ENCODE measurements around the gene TRIM50.
"Not testable (repeated sequence)": the region's sequence is repeated elsewhere in the genome, so short reads cannot be mapped to it uniquely, and the experiment has no call there.

The TRIM50 gene

DNA sequence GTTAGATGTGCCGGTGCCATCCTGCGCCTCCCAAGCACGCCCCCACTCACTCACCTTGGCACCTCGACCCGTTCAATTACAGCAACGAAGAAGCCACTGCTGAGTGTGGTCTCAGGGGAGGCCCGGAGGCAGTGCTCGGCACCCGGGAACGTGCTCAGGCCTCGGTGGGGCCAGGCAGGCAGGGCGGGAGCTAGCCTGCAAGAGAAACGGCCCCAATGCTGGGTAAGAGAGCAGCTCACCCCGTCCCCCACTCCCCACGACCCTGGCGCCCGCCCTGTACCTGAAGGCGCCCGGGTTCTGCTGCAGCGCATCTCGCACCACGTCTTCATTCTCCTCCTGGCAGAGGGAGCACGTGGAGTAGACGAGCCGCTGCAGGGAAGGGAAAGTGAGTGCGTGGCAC, 24.3 kb downstream of the TRIM50 start:
- no peak overlapping the region for H2AFZ ChIP-seq (ENCODE audit: low read depth, low read length, severe bottlenecking)
- no peaks in the 10 kb centered on the region for H3K9me2 ChIP-seq (replicated peaks; ENCODE audit: insufficient read depth, low read length)
- TF ChIP-seq, protein P1, sequence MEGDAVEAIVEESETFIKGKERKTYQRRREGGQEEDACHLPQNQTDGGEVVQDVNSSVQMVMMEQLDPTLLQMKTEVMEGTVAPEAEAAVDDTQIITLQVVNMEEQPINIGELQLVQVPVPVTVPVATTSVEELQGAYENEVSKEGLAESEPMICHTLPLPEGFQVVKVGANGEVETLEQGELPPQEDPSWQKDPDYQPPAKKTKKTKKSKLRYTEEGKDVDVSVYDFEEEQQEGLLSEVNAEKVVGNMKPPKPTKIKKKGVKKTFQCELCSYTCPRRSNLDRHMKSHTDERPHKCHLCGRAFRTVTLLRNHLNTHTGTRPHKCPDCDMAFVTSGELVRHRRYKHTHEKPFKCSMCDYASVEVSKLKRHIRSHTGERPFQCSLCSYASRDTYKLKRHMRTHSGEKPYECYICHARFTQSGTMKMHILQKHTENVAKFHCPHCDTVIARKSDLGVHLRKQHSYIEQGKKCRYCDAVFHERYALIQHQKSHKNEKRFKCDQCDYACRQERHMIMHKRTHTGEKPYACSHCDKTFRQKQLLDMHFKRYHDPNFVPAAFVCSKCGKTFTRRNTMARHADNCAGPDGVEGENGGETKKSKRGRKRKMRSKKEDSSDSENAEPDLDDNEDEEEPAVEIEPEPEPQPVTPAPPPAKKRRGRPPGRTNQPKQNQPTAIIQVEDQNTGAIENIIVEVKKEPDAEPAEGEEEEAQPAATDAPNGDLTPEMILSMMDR (IDR thresholded peaks at IDR 0.05; ENCODE audit: insufficient read depth, low read length, poor library complexity, severe bottlenecking), result no peak
- TF ChIP-seq EZH2phosphoT487 (conservative IDR thresholded peaks at IDR 0.05; ENCODE audit: low read length), result no peak
- no peaks in the 10 kb centered on the region for H3K27me3 ChIP-seq (ENCODE audit: low read length)
- no peak overlapping the region for H3K27ac ChIP-seq (ENCODE audit: low read depth, low read length)
- no peaks in the 10 kb centered on the region for H4K20me1 ChIP-seq (ENCODE audit: low read depth, low read length)
- no peak overlapping the region for H3K4me2 ChIP-seq (ENCODE audit: low read depth, low read length, poor library complexity, severe bottlenecking)
- no peaks in the 10 kb centered on the region for H3F3A ChIP-seq (ENCODE audit: insufficient read depth)
- H3K9me3 ChIP-seq (ENCODE audit: insufficient read depth, low read length), result no peaks in the 10 kb centered on the region
- peaks cover 23% of the 10 kb centered on the region for H3K79me2 ChIP-seq (ENCODE audit: insufficient read depth, low read length)
- no peak overlapping the region for H3K4me3 ChIP-seq (ENCODE audit: insufficient read depth, low read length, poor library complexity, severe bottlenecking)
- no peaks in the 10 kb centered on the region for H3K36me3 ChIP-seq (ENCODE audit: low read length)
- H3K9ac ChIP-seq (ENCODE audit: low read length), result no peak overlapping the region

DNA sequence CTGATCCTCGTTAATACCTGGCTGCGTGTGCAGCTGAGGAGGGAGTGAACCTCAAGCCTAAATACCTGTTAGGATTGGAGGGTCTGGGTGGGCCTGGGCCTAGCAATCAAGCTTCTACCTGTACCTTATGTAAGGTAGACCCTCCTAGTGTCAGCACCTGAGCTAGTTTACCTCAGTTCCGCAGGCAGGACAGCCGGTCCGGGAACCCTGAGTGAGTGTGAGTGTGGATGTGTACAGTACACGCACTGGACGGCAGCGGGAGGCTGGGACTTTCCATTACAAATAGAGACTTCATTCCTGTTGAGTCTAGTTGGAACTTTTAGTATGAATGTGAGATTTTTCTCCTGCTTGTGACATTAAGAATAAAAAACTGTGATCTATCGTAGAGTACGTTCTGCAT, 25.0 kb downstream of the TRIM50 start:
- not testable (repeated sequence) for H3K9me2 ChIP-seq (replicated peaks; ENCODE audit: insufficient read depth, low read length); H3K4me3 ChIP-seq (ENCODE audit: insufficient read depth, low read length, poor library complexity, severe bottlenecking); H3K9me3 ChIP-seq (ENCODE audit: insufficient read depth, low read length); H4K20me1 ChIP-seq (ENCODE audit: low read depth, low read length); H2AFZ ChIP-seq (ENCODE audit: low read depth, low read length, severe bottlenecking); H3K27ac ChIP-seq (ENCODE audit: low read depth, low read length); H3K4me2 ChIP-seq (ENCODE audit: low read depth, low read length, poor library complexity, severe bottlenecking); H3K9ac ChIP-seq (ENCODE audit: low read length); H3F3A ChIP-seq (ENCODE audit: insufficient read depth); H3K36me3 ChIP-seq (ENCODE audit: low read length); H3K27me3 ChIP-seq (ENCODE audit: low read length)
- H3K79me2 ChIP-seq (ENCODE audit: insufficient read depth, low read length), result peaks cover 16% of the 10 kb centered on the region

DNA sequence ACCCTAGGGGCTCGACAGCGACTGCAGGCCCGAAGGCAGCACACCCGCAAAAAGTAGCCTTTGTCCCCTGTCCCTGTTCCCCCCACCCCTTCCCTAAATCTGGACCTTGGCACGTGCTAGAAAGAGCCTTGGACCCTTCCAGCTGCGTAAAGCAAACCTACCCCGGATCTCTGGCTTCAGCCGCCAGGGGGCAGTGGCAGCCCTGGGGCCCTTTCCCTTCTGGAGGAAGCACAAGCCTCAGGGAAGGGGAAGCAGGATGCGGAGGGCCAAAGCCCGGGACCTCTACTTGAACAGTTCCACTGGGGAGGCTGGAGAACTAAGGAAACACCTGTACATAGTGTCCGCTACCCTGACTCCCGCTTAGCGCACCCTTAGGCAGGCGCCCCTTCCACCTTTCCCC, 26.8 kb downstream of the TRIM50 start:
- not testable (repeated sequence) for H3K4me3 ChIP-seq (ENCODE audit: insufficient read depth, low read length, poor library complexity, severe bottlenecking); H3K27ac ChIP-seq (ENCODE audit: low read depth, low read length); H3K79me2 ChIP-seq (ENCODE audit: insufficient read depth, low read length)

DNA sequence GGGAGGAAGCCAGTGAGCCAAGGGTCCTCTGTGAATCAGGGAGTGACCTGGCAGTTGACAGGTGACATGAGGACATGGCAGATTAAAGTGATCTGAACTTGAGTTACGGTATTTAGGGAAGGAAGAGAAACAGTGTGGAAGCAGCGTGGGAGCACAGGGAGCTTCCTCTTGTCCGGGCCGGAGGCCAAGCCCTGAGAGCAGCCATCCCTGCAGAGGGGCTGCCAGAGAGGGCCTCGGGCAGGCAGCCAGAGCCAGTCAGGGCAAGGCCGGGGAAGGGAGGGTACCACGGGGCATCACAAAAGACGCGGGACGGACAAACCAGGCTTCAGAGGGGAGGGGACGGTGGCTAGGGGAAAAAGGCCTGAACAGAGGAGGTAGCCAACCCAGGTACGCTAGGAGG, 28.1 kb downstream of the TRIM50 start:
- not testable (repeated sequence) for H3K4me3 ChIP-seq (ENCODE audit: insufficient read depth, low read length, poor library complexity, severe bottlenecking); H3K4me2 ChIP-seq (ENCODE audit: low read depth, low read length, poor library complexity, severe bottlenecking)

More for the DNA sequence above, 26.8 kb downstream of the TRIM50 start:
- not testable (repeated sequence) for H3K27me3 ChIP-seq (ENCODE audit: low read length); H2AFZ ChIP-seq (ENCODE audit: low read depth, low read length, severe bottlenecking); H3K9me3 ChIP-seq (ENCODE audit: insufficient read depth, low read length); H3K9me2 ChIP-seq (replicated peaks; ENCODE audit: insufficient read depth, low read length); H3F3A ChIP-seq (ENCODE audit: insufficient read depth); H4K20me1 ChIP-seq (ENCODE audit: low read depth, low read length); H3K4me2 ChIP-seq (ENCODE audit: low read depth, low read length, poor library complexity, severe bottlenecking); H3K9ac ChIP-seq (ENCODE audit: low read length); H3K36me3 ChIP-seq (ENCODE audit: low read length)

DNA sequence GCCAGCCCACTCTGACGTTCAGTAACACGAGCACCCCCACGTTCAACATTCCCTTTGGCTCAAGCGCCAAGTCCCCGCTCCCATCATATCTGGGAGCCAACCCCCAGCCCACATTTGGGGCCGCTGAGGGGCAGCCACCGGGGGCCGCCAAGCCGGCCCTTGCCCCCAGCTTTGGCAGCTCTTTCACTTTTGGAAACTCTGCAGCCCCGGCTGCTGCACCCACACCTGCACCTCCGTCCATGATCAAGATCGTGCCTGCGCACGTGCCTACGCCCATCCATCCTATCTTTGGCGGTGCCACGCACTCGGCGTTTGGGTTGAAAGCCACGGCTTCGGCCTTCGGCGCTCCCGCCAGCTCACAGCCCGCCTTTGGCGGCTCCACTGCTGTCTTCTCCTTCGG, 30.2 kb downstream of the TRIM50 start:
- H3K79me2 ChIP-seq (ENCODE audit: insufficient read depth, low read length); H3K9ac ChIP-seq (ENCODE audit: low read length); H3K27me3 ChIP-seq (ENCODE audit: low read length); H3K4me2 ChIP-seq (ENCODE audit: low read depth, low read length, poor library complexity, severe bottlenecking); H3K27ac ChIP-seq (ENCODE audit: low read depth, low read length); H3K36me3 ChIP-seq (ENCODE audit: low read length); H2AFZ ChIP-seq (ENCODE audit: low read depth, low read length, severe bottlenecking); H3K9me2 ChIP-seq (replicated peaks; ENCODE audit: insufficient read depth, low read length); H3K4me3 ChIP-seq (ENCODE audit: insufficient read depth, low read length, poor library complexity, severe bottlenecking); H3F3A ChIP-seq (ENCODE audit: insufficient read depth); H4K20me1 ChIP-seq (ENCODE audit: low read depth, low read length); H3K9me3 ChIP-seq (ENCODE audit: insufficient read depth, low read length): not testable (repeated sequence)

More for the DNA sequence above, 28.1 kb downstream of the TRIM50 start:
- H2AFZ ChIP-seq (ENCODE audit: low read depth, low read length, severe bottlenecking); H3K79me2 ChIP-seq (ENCODE audit: insufficient read depth, low read length); H3K9me2 ChIP-seq (replicated peaks; ENCODE audit: insufficient read depth, low read length); H3K27ac ChIP-seq (ENCODE audit: low read depth, low read length); H3K9me3 ChIP-seq (ENCODE audit: insufficient read depth, low read length); H3F3A ChIP-seq (ENCODE audit: insufficient read depth); H3K36me3 ChIP-seq (ENCODE audit: low read length); H3K9ac ChIP-seq (ENCODE audit: low read length); H3K27me3 ChIP-seq (ENCODE audit: low read length); H4K20me1 ChIP-seq (ENCODE audit: low read depth, low read length): not testable (repeated sequence)

DNA sequence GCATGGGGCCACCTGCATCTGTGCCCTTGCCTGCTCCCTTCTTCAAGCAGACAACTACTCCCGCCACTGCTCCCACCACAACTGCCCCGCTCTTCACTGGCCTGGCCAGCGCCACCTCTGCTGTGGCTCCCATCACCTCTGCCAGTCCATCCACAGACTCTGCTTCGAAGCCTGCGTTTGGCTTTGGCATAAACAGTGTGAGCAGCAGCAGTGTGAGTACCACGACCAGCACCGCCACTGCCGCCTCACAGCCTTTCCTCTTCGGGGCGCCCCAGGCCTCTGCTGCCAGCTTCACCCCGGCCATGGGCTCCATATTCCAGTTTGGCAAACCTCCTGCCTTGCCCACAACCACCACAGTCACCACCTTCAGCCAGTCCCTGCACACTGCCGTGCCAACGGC, 30.6 kb downstream of the TRIM50 start:
- not testable (repeated sequence) for H3K9ac ChIP-seq (ENCODE audit: low read length); H2AFZ ChIP-seq (ENCODE audit: low read depth, low read length, severe bottlenecking); H4K20me1 ChIP-seq (ENCODE audit: low read depth, low read length); H3F3A ChIP-seq (ENCODE audit: insufficient read depth); H3K4me3 ChIP-seq (ENCODE audit: insufficient read depth, low read length, poor library complexity, severe bottlenecking); H3K27ac ChIP-seq (ENCODE audit: low read depth, low read length); H3K9me2 ChIP-seq (replicated peaks; ENCODE audit: insufficient read depth, low read length); H3K27me3 ChIP-seq (ENCODE audit: low read length); H3K79me2 ChIP-seq (ENCODE audit: insufficient read depth, low read length); H3K36me3 ChIP-seq (ENCODE audit: low read length); H3K9me3 ChIP-seq (ENCODE audit: insufficient read depth, low read length); H3K4me2 ChIP-seq (ENCODE audit: low read depth, low read length, poor library complexity, severe bottlenecking)

DNA sequence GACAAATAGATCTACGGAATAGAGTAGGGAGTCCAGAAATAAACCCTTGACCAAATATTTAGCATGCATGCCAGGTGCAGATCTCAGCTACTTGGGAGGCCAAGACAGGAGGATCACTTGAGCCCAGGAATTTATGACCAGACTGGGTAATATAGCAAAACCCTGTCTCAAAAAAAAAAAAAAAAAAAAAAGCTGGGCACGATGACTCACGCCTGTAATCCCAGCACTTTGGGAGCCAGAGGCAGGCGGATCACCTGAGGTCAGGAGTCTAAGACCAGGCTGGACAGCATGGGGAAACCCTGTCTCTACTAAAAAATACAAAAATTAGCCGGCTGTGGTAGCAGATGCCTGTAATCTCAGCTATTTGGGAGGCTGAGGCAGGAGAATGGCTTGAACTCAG, 50.7 kb downstream of the TRIM50 start:
- not testable (repeated sequence) for H3K4me3 ChIP-seq (ENCODE audit: insufficient read depth, low read length, poor library complexity, severe bottlenecking); H3K9me3 ChIP-seq (ENCODE audit: insufficient read depth, low read length); H3F3A ChIP-seq (ENCODE audit: insufficient read depth); H3K79me2 ChIP-seq (ENCODE audit: insufficient read depth, low read length); H3K27ac ChIP-seq (ENCODE audit: low read depth, low read length); H2AFZ ChIP-seq (ENCODE audit: low read depth, low read length, severe bottlenecking); H4K20me1 ChIP-seq (ENCODE audit: low read depth, low read length); H3K27me3 ChIP-seq (ENCODE audit: low read length); H3K9me2 ChIP-seq (replicated peaks; ENCODE audit: insufficient read depth, low read length); H3K36me3 ChIP-seq (ENCODE audit: low read length); H3K9ac ChIP-seq (ENCODE audit: low read length); H3K4me2 ChIP-seq (ENCODE audit: low read depth, low read length, poor library complexity, severe bottlenecking)

All from SU-DHL-6 (cell line).